NCI-H1105 (cell line): ENCODE results near the gene GPI.
A peak's percentile ranks its signal among the peaks of the same experiment; 100 is the strongest.

ENCODE experiments used
- DNase-seq: peaks from one replicate; lab custom pipeline; 2025; lab: John Stamatoyannopoulos, UW

Gene GPI

DNA sequence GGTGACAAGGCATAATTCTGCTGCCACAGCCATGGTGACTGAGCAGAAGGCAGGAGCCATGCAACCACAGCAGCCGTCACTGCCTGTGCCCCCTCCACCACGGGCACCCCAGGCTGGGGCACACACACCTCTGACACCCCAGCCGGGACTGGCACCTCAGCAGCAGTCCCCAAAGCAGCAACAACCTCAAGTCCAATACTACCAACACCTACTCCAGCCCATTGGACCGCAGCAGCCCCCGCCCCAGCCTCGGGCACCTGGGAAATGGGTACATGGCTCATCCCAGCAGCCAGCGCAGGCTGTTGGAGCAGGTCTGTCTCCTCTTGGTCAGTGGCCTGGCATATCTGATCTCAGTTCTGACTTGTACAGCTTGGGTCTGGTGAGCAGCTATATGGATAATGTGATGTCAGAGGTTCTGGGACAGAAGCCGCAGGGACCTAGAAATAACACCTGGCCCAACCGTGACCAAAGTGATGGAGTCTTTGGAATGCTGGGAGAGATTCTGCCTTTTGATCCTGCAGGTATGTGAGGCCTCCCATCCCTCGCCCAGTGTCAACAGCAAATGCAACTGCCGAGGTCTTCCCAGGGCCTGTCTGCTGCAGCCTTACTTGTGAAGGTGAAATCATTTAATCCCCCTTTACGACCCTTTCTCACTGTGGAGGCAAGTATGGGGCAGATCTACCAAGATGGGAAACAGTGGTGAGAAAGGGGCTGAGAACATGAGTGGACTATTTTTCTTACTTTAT lies 22.9 kb upstream of the GPI start:
- no peak for DNase-seq

DNA sequence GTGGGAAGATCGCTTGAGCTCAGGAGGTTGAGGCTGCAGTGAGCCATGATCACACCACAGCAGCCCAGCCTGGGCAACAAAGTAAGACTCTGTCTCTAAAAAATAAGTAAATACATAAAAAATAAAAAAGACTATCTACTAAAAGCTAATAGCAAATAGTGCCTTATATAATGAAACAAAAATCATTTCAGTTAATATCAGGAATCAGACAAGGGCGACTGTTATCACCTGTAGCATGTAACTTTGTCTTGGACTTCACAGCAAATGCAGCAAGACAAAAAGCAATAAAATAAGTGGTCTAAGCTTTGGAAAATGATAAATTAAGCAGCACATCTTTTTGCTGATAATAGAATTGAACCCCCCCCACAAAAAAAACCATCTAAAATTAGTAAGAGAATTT lies 21.2 kb upstream of the GPI start:
- DNase-seq: no peak

DNA sequence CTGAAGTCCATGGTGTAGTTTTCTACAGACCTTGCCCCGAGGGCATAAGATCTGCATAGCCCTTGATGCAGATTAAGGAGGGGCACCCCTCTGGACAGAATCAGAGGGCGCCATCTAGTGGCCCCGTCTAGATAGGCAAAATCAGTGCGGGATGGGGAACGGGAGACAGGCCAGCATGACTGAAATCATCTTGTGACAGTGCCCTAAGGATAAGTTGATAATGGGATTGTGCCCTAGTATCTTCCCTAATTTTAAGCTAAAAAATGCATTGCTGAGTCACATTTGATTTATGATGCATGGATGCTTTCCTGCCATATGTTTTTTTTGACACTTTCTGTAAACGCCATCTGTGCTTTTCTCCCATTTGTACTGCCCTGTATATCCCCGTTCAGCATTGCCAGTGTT lies 19.0 kb upstream of the GPI start:
- DNase-seq: peak; percentile 11

DNA sequence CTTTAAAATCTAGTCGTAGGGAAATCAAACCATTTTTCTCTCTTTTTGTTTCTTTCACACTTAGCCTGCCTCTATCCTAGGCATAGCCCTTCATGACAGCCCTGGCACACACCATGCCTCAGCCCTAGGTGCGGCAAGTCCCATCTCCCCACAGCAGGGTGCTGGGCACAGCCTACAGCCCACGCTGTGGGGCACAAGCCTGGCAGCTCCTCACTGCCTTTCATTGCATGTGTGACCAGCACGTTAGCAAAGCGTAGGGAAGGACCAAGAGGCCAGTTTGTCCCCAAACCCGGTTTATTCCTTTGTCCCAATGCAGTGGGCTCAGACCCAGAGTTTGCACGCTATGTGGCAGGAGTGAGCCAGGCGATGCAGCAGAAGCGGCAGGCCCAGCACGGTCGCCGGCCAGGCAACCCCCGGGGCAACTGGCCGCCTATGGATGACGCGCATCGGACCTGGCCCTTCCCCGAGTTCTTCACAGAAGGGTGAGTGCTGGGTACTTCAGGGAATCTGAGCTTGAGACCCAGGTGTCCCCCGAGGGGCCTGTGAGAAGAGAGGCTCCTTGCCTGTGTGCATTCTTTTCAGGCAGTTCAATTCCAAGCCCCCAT lies 17.3 kb upstream of the GPI start:
- DNase-seq: no peak

DNA sequence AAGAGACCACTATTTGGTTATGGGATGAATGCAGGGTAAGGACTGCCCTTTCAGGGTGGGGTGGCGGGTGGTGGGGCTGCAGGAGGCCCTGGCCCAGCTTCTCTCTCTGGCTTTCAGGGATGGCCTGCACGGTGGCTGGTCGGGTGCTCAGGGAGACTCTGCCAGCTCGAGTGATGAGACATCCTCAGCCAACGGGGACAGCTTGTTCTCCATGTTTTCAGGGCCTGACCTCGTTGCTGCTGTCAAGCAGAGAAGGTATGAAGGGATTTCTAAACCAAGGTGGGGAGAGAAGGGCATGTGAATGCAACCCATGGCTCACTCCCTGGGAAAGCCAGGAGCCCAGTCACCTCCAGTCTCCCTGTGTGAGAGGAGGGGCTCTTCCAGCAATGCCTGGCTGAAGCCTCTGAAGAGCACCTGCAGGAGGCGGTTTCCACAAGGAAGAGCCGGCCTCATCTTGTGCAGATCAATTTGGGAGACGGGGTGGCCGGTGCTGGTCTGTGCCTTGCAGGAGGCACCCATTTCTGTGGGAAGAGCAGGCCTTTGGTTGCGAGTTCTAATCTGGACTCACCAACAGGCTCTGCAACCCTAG lies 16.0 kb upstream of the GPI start:
- no peak for DNase-seq

DNA sequence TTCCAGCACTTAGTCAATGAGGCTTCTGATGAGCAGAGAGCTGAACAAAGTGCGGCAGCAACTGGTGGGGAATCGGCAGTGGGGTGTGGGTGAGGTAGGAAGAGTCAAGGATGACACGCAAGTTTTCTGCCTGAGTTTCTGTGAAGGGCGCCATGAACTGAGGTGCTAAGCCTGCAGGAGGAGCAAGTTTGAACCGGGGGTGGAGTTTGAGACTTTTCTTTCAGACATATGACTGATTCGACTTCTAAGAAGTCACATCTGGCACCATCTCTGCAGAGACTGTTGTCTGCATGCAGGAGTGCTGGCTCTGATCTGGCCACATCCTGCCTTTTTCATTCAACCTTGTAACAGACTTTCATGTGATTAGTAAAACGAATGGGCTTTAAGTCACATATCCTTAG lies 14.8 kb upstream of the GPI start:
- no peak for DNase-seq

DNA sequence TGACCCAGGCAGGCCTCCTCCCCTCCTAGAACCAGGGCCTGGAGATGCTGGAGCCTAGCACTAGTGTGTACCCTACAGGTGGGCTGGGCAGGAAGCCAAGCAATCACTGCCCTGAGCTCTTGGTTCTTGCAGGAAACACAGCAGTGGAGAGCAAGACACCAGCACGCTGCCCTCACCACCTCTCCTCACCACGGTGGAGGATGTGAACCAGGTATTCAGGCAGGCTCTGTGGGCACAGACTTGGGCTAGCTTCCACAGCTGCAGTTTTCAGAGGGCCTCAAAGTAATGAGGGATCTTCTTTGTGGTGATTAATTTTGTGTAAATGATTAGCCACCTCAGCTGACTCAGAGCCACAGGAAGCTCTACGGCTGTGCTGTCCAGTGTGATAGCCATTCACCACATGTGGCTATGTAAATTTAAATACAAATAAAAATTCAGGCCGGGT lies 13.6 kb upstream of the GPI start:
- no peak for DNase-seq

DNA sequence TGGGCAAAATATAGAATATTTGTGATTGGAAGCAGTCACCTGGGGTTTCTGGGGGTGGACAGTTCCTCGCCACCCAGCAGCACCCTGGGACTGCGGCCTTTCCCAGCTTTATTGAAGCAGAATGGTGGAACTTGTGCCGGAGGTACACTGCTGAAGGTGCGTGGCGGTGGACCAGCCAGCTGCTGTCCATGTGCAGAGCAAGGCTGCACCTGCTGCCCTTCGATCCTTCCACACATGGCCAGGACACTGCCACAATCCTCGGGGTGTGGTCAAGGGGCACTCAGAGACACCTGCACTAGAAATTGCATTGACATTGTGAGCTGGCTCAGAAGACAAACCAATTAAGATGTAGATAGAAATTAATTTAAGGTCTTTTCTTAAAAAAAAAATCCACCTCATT lies 11.4 kb upstream of the GPI start:
- no peak for DNase-seq

DNA sequence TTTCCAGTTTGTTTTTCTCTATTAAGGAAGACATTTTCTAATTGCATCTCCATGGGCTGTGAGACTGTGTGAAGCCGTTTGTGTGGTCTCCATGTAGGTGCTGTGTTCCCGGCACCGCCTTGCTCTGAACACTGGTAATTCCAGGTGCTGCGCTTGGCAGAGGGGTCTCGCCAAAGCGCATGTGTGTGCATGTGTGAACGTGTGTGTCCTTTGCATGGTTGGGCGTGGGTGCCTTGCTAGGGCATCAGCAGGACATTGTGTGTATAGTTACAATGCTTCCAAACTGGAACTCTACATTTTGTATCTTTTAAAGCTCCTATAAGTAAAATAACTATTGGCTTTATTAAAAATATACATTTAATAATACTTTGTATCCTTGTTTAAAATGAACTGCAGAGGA lies 9.8 kb upstream of the GPI start:
- DNase-seq: no peak

DNA sequence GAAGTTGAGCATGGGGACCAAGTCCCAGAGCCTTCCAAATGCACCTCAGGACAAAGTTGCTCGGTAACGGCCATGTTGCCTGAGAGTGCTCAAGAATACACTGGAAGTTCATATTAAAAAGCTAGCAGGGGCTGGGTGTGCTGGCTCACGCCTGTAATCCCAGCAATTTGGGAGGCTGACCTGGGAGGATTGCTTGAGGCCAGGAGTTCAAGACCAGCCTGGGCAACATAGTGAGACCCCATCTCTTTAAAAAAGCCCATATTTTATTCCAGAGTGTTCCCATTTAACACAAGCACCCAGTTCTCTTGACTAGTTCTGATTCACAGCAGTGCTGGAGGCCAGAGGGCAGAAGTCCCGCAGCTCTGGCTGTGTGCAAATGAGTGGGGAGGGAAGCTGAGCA lies 8.1 kb upstream of the GPI start:
- no peak for DNase-seq

DNA sequence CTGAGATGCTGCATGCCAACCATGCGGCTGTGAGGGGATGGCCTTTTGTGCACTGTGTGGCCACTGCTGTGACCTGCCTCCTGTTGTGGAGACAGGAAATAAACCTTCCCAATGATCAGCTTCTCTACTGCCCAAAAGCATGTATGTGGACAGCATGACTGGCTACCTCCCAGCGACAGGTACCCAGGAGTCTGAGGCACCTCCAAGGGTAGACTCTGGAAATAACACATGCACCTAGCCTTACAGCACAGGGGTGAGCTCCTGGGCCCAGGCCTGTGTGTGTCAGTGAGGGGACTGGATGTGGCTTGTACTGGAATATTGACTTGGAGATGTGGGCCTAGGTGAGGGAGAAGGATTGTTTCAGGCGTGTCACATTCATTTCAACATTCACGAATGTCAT lies 7.6 kb upstream of the GPI start:
- DNase-seq: no peak

DNA sequence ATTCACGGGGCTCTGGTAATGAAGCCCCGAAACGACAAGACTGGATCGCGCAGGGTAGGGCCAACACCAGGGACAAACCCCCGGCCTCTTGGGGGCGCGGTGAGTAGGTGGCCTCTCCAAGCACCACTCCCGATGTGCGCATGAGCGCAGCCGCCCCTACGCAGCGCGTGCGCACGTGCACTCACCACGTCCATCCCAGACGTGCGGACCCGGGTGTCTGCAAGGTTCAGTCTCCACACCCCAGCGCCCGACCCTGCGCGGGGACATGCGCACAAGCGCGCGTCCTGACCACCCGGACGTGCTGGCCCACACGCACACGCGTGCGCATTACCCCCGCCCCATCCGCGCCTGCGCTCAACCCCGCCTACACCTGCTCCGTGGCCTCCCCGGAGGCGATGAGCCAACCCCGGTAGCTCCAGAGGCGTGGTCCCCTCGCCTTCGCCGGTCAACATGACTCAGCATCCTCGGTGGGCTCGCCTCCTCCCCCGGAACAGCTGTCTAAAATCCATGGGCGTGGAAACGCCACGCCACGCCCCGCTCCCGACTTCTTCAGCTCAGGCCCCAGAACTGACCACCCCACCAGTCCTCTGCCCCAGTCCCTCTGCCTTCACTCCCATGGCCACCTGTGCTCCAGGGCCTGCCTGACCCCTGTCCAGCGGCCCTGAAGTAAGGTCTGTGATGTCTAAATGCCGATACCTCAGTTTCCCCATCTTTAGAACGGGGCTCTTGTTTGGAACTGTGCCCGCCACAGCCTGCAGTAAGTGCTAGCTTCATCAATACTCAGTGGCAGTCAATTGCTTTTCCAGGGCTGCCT lies 5.6 kb upstream of the GPI start:
- peak; percentile 98 for DNase-seq

DNA sequence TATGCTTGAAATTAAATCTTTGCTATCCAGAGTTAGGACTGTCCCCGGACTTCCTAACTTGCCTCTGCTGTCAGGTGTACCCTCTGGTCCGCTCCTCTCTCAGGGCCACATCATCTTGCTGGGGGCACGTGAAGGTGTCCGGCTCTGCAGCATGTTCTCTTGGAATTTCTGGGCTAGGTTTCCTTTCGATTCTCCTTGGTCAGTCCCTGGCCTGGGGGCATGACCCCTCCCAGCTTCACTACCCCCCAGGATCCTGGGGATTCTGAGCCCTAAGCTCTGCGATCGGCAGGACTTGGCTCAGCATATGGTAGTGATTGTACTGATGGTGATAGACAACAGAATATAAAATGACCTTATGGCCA lies 5.1 kb upstream of the GPI start:
- no peak for DNase-seq

DNA sequence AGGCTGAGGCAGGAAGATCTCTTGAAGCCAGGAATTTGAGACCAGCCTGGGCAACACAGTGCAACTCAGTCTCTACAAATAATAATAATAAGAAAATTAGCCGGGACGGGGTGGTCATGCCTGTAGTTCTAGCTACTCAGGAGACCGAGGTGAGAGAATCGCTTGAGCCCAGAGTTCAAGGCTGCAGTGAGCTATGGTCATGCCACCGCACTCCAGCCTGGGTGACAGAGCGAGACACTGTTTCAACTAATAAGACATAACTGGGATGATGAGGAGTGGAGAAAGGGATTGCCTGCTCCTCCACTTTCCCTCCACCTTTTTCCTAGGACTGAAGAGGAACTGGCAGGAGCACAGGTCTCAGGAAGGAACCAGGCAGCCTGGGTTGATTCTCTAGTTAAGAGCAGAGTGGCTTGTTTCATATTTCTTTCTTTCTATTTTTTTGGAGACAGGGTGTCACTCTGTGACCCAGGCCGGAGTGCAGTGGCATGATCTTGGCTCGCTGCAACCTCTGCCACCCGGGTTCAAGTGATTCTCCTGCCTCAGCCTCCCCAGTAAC lies 4.6 kb upstream of the GPI start:
- DNase-seq: no peak

DNA sequence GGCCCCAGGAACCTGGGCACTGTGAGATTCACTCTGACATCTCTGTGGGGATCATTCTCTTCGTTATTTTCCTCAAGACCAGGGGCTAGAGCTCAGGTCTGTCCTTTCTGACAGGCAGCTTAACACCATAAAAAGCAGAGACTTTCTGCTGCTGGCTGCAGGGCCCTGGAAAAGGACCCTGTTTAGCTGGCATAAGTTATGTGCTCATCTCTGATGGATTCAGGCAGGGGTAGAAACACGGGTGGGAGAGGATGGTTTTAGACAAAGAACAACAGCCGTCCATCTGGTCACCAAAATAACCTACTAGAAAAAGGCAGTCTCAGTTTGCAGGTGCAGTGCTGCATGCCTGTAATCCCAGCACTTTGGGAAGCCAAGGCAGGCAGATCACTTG lies 2.3 kb upstream of the GPI start:
- DNase-seq: no peak

DNA sequence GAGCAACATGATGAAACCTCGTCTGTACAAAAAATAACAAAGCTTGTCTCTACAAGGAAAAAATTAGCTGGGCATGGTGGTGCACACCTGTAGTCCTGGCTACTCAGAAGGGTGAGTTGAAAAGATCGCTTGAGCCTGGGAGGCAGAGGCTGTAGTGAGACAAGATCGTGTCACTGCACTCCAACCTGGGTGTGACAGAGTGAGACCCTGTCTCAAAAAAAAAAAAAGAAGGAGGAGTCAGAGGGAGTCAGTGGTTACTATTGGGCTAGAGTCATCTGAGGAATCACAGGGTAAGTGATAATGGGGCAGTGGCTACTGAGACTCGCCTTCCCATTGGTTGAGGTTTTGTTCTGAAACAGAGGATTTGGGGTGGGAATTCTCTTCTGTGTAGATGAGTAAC lies 1.9 kb upstream of the GPI start:
- DNase-seq: no peak

DNA sequence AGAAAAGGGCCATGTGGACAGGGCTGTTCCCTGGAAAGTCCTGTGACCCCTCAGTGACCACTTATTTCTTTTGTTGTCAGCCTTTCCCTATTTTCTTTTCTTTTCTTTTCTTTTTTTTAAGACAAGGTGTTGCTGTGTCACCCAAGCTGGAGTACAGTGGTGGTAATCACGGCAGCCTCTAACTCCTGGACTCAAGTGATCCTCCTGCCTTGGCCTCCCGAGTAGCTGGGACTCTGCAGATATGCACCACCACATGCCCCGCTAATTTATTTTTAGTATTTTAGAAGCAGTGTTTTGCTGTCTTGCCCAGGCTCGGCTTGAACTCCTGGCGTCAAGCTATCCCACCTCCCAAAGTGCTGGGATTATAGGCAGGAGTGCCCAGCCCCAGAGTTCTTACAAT lies 1.1 kb upstream of the GPI start:
- DNase-seq: no peak

DNA sequence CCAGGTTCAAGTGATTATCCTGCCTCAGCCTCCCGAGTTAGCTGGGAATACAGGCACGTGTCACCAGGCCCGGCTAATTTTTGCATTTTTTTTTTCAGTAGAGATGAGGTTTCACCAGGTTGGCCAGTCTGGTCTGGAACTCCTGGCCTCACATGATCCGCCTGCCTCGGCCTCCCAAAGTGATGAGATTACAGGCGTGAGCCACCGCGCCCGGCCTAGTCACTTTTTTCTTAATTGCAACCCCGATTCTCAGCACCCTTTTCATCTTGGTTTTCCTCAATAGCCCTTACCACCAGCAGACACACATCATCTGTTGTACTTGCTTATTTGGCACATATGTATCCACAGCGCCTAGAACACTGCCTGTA lies 550 bp upstream of the GPI start:
- DNase-seq: no peak

DNA sequence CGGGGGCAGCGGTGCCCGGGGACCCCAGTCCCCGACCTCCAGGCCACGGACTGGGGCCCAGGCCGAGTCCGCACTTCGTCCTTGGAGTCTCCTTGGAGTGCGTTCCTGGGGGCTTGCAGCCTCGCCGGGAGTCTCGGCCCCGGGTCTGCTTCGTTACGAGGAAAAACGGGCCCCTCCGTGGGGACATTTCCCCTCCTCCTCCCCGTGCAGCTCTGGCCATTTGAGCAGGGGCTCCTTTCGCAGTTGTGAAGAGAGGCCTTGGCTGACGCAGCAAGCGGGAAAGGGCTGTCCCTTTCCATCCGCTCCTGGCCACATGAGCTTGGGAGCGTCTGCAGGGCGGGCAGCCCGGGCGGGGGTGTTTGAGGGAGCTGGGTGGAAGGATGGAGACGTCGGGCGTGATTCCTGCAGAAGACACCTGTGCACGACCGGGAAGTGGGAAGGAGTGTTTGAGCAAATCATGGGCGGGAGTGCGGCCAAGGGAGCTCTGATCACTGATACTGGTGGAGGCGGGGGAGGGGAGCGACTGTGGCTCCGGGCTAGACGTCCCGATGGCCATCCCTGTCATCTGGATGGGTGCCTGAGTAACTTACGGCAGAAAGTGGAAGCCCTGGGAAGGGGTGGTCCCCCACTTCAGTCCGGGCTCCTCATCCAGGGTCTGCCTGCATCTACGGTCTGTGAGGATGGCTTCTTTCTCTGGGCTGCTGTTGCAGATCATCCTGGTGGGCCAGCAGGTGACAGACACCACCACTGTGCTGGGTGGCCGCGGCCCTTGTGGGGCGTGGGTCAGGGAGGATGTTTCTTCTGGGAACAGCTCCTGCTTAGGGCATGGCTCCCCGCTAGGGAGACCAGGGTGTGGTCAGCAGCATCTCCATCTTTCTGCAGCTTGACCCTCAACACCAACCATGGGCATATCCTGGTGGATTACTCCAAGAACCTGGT lies 736 bp downstream of the GPI start:
- peak; percentile 24 for DNase-seq

DNA sequence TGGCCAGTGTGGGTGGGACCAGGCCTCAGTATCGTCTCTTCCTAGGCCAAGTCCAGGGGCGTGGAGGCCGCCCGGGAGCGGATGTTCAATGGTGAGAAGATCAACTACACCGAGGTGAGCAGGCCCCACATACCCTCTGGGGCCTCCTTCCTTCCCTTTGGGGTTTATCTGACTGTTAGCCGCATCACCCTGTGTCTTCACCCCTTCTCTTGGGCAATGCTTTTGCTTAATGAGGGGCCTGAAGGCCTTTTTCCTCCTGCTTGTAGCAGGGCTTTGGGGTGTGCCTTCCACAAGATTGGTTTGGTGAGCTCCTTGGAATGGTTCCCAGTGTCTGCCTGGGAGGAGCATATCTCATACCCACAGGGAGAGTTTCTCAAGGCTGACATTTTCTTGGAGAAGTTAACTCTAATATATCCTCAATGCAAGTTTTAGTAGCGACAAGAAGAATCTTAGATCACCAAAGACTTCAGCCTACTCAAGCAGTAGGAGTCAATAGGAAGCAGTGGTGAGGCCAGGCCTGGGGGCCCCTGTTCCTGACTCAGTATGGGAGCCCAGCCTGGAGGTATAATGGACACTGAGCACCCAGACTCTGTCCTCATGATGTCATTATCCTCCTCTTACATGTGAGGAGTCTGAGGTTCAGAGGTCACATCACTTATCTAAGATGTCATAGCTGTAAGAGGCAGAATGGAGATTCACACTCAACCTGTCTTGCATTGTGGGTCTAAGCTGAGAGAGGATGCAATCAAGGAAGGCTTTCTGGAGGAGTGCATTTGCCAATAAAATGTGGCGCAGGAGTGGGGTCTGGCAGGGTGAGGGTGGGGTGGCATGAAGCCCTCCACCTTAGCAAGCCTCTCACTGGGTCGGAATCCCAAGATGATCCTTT lies 2.0 kb downstream of the GPI start:
- no peak for DNase-seq

DNA sequence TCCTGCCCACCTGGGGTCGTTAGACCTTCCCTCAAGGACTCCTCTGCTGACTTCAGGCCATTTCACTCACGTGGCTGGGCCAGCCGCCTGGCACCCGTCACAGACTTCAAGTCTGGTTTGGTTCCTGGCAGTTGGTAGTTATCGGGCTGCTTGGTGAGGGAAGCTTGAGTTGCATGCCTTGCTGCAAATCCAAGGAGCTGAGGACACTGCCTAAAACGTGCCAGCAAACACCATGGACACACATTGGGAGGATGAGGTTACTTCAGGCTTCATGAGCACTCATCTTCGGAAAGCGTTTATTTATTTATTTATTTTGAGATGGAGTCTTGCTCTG lies 2.6 kb downstream of the GPI start:
- no peak for DNase-seq
